C4-2B (cell line): ENCODE data around the gene GJA4.

Source experiments
- CTCF ChIP-seq: fragments of 450-650 bp; conservative IDR thresholded peaks from 2 replicates; pipeline ENCODE4 v1.5.1; 2017; ENCODE audit warnings: mild to moderate bottlenecking
- ZFX ChIP-seq: fragments of 450-650 bp; IDR thresholded peaks from 2 replicates; pipeline ENCODE4 v1.6.1; 2017

DNA sequence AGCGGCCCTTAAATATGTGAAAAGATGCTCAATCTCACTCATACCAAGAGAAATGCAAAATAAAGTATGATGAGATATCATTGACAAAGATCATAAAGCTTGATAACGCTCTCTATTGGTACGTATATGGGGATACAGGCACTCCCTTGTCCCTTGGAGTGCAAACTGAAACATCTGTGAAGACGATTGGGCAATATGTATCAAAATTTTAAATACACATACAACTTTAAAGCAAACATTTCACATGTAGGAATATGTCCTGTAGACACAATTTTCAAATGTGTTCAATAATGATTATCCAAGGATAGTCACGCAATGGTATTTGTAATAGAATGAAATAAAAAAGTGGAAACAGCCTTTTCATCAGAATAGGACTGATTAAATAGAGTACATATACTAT lies 13.8 kb upstream of the GJA4 start:
- no peak for TF ChIP-seq CTCF
- no peak for TF ChIP-seq ZFX
